ENCODE results near the gene C4orf50.

C4orf50 gene

GRCh38 chr4:5972571-5972970 is 45.7 kb downstream of the C4orf50 start:
- no peaks in the 10 kb centered on the region for H3K36me3 ChIP-seq (replicated peaks)
- in situ Hi-C loops (cut with MboI; ENCODE audit: low sequenced_read_pairs): no loop called here
- H3K4me3 ChIP-seq: no peak overlapping the region
- DNase-seq (ENCODE audit: low spot score in 2 of 2): no peak
- H3K27me3 ChIP-seq (ENCODE audit: low read depth): peaks cover 3% of the 10 kb centered on the region; the same call in 1 of the 2 replicates
- H3K4me1 ChIP-seq: no peaks in the 10 kb centered on the region
- H3K9me3 ChIP-seq: no peaks in the 10 kb centered on the region

- Histone ChIP-seq H3K36me3 (replicated peaks) (no peaks in the 10 kb centered on the region), H3K9me3 (no peaks in the 10 kb centered on the region), H3K27me3 (ENCODE audit: low read depth) (peaks cover 3% of the 10 kb centered on the region; the same call in 1 of the 2 replicates), H3K4me3 (no peak overlapping the region), H3K4me1 (no peaks in the 10 kb centered on the region)
- no peak for DNase-seq (ENCODE audit: low spot score in 2 of 2)
- in situ Hi-C loops (cut with MboI; ENCODE audit: low sequenced_read_pairs): no loop called here
Measured at GRCh38 chr4:5971078-5971450, 47.2 kb downstream of the C4orf50 start.

GRCh38 chr4:5970381-5971077 is 47.7 kb downstream of the C4orf50 start:
- DNase-seq (ENCODE audit: low spot score in 2 of 2): no peak
- in situ Hi-C loops (cut with MboI; ENCODE audit: low sequenced_read_pairs): no loop called here
- no peak overlapping the region for H3K4me3 ChIP-seq

GRCh38 chr4:5969777-5970176 is 48.5 kb downstream of the C4orf50 start:
- in situ Hi-C loops (cut with MboI; ENCODE audit: low sequenced_read_pairs): no loop called here
- H3K4me1 ChIP-seq: no peaks in the 10 kb centered on the region
- peaks cover 3% of the 10 kb centered on the region; the same call in 1 of the 2 replicates for H3K27me3 ChIP-seq (ENCODE audit: low read depth)
- DNase-seq (ENCODE audit: low spot score in 2 of 2): no peak
- H3K9me3 ChIP-seq: no peaks in the 10 kb centered on the region
- H3K36me3 ChIP-seq (replicated peaks): no peaks in the 10 kb centered on the region
- H3K4me3 ChIP-seq: no peak overlapping the region

More at GRCh38 chr4:5970381-5971077, 47.7 kb downstream of the C4orf50 start:
- Histone ChIP-seq H3K27me3 (ENCODE audit: low read depth) (peaks cover 3% of the 10 kb centered on the region; the same call in 1 of the 2 replicates), H3K4me1 (no peaks in the 10 kb centered on the region), H3K36me3 (replicated peaks) (no peaks in the 10 kb centered on the region), H3K9me3 (no peaks in the 10 kb centered on the region)

- DNase-seq (ENCODE audit: low spot score in 2 of 2): no peak
- H3K27me3 ChIP-seq (ENCODE audit: low read depth): peaks cover 3% of the 10 kb centered on the region; the same call in 1 of the 2 replicates
- H3K4me1 ChIP-seq: no peaks in the 10 kb centered on the region
- in situ Hi-C loops (cut with MboI; ENCODE audit: low sequenced_read_pairs): no loop called here
- no peak overlapping the region for H3K4me3 ChIP-seq
- no peaks in the 10 kb centered on the region for H3K9me3 ChIP-seq
- no peaks in the 10 kb centered on the region for H3K36me3 ChIP-seq (replicated peaks)
Measured at GRCh38 chr4:5969336-5969735, 48.9 kb downstream of the C4orf50 start.

GRCh38 chr4:5968246-5968645 is 50.0 kb downstream of the C4orf50 start:
- no peaks in the 10 kb centered on the region for H3K36me3 ChIP-seq (replicated peaks)
- no peak overlapping the region for H3K4me3 ChIP-seq
- no peaks in the 10 kb centered on the region for H3K9me3 ChIP-seq
- no peak for DNase-seq (ENCODE audit: low spot score in 2 of 2)
- H3K4me1 ChIP-seq: no peaks in the 10 kb centered on the region
- peaks cover 3% of the 10 kb centered on the region; the same call in 1 of the 2 replicates for H3K27me3 ChIP-seq (ENCODE audit: low read depth)
- in situ Hi-C loops (cut with MboI; ENCODE audit: low sequenced_read_pairs): no loop called here

GRCh38 chr4:5967783-5968182 is 50.4 kb downstream of the C4orf50 start:
- H3K27me3 ChIP-seq (ENCODE audit: low read depth): peaks cover 3% of the 10 kb centered on the region; the same call in 1 of the 2 replicates
- in situ Hi-C loops (cut with MboI; ENCODE audit: low sequenced_read_pairs): no loop called here
- no peaks in the 10 kb centered on the region for H3K9me3 ChIP-seq
- H3K36me3 ChIP-seq (replicated peaks): no peaks in the 10 kb centered on the region
- DNase-seq (ENCODE audit: low spot score in 2 of 2): no peak
- no peak overlapping the region for H3K4me3 ChIP-seq
- no peaks in the 10 kb centered on the region for H3K4me1 ChIP-seq

GRCh38 chr4:5965225-5965624 is 53.0 kb downstream of the C4orf50 start:
- H3K36me3 ChIP-seq (replicated peaks): no peaks in the 10 kb centered on the region
- H3K27me3 ChIP-seq (ENCODE audit: low read depth): peaks cover 6% of the 10 kb centered on the region; the same call in 1 of the 2 replicates
- in situ Hi-C loops (cut with MboI; ENCODE audit: low sequenced_read_pairs): no loop called here

GRCh38 chr4:5964030-5964429 is 54.2 kb downstream of the C4orf50 start:
- Histone ChIP-seq H3K36me3 (replicated peaks) (no peaks in the 10 kb centered on the region), H3K9me3 (no peaks in the 10 kb centered on the region), H3K27me3 (ENCODE audit: low read depth) (peaks cover 9% of the 10 kb centered on the region; the same call in 1 of the 2 replicates), H3K4me3 (no peak overlapping the region), H3K4me1 (no peaks in the 10 kb centered on the region)
- DNase-seq (ENCODE audit: low spot score in 2 of 2): no peak
- in situ Hi-C loops (cut with MboI; ENCODE audit: low sequenced_read_pairs): no loop called here

More at GRCh38 chr4:5965225-5965624, 53.0 kb downstream of the C4orf50 start:
- H3K4me3 ChIP-seq: no peak overlapping the region
- no peaks in the 10 kb centered on the region for H3K4me1 ChIP-seq
- H3K9me3 ChIP-seq: no peaks in the 10 kb centered on the region
- DNase-seq (ENCODE audit: low spot score in 2 of 2): no peak

GRCh38 chr4:5963611-5964010 is 54.6 kb downstream of the C4orf50 start:
- H3K4me3 ChIP-seq: no peak overlapping the region
- H3K9me3 ChIP-seq: no peaks in the 10 kb centered on the region
- H3K36me3 ChIP-seq (replicated peaks): no peaks in the 10 kb centered on the region
- peaks cover 8% of the 10 kb centered on the region; the same call in 1 of the 2 replicates for H3K27me3 ChIP-seq (ENCODE audit: low read depth)
- in situ Hi-C loops (cut with MboI; ENCODE audit: low sequenced_read_pairs): no loop called here
- no peak for DNase-seq (ENCODE audit: low spot score in 2 of 2)
- H3K4me1 ChIP-seq: no peaks in the 10 kb centered on the region

GRCh38 chr4:5962416-5962815 is 55.8 kb downstream of the C4orf50 start:
- Histone ChIP-seq H3K9me3 (no peaks in the 10 kb centered on the region), H3K36me3 (replicated peaks) (no peaks in the 10 kb centered on the region), H3K4me3 (no peak overlapping the region), H3K4me1 (no peaks in the 10 kb centered on the region), H3K27me3 (ENCODE audit: low read depth) (peaks cover 6% of the 10 kb centered on the region; the same call in 1 of the 2 replicates)
- no peak for DNase-seq (ENCODE audit: low spot score in 2 of 2)
- in situ Hi-C loops (cut with MboI; ENCODE audit: low sequenced_read_pairs): no loop called here

- peaks cover 6% of the 10 kb centered on the region; the same call in 1 of the 2 replicates for H3K27me3 ChIP-seq (ENCODE audit: low read depth)
- H3K4me3 ChIP-seq: no peak overlapping the region
- in situ Hi-C loops (cut with MboI; ENCODE audit: low sequenced_read_pairs): no loop called here
- H3K9me3 ChIP-seq: no peaks in the 10 kb centered on the region
- no peaks in the 10 kb centered on the region; the same call in 1 of the 2 replicates for H3K4me1 ChIP-seq
- DNase-seq (ENCODE audit: low spot score in 2 of 2): no peak
- H3K36me3 ChIP-seq (replicated peaks): no peaks in the 10 kb centered on the region
Measured at GRCh38 chr4:5960252-5960880, 57.9 kb downstream of the C4orf50 start.

GRCh38 chr4:5959211-5959982 is 58.8 kb downstream of the C4orf50 start:
- in situ Hi-C loops (cut with MboI; ENCODE audit: low sequenced_read_pairs): no loop called here
- Histone ChIP-seq H3K27me3 (ENCODE audit: low read depth) (peaks cover 6% of the 10 kb centered on the region; the same call in 1 of the 2 replicates), H3K4me1 (no peaks in the 10 kb centered on the region; the same call in 1 of the 2 replicates), H3K36me3 (replicated peaks) (no peaks in the 10 kb centered on the region), H3K4me3 (no peak overlapping the region), H3K9me3 (no peaks in the 10 kb centered on the region)
- DNase-seq (ENCODE audit: low spot score in 2 of 2): no peak
